GM12872 (cell line): ENCODE data around the gene PTH2R.

Experiments
- TF ChIP-seq, protein P1 (sequence below): IDR thresholded peaks from 3 replicates; pipeline ENCODE4 v1.5.1; 2011; ENCODE audit warnings: low read depth, mild to moderate bottlenecking, low read length, moderate library complexity; ENCODE audit not compliant: insufficient read depth

Gene PTH2R

DNA sequence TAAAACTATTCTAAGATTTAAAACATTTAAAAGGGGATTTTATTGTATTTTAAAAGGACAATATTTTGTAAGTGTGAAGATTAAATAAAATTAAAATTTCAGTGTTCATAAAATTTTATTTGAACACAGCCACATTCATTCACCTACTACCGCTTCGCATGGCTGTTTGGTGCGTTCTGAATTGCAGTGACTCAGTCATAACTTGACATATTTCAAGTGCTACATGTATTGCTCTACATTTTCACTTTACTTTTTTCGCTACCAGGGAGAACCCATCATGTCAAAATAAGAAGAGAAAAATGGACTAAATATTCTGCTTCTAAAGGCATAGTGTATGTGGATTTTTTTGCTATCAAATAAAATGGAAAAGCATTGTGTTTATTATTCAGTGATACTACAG, 8.7 kb downstream of the PTH2R start:
- TF ChIP-seq, protein P1, sequence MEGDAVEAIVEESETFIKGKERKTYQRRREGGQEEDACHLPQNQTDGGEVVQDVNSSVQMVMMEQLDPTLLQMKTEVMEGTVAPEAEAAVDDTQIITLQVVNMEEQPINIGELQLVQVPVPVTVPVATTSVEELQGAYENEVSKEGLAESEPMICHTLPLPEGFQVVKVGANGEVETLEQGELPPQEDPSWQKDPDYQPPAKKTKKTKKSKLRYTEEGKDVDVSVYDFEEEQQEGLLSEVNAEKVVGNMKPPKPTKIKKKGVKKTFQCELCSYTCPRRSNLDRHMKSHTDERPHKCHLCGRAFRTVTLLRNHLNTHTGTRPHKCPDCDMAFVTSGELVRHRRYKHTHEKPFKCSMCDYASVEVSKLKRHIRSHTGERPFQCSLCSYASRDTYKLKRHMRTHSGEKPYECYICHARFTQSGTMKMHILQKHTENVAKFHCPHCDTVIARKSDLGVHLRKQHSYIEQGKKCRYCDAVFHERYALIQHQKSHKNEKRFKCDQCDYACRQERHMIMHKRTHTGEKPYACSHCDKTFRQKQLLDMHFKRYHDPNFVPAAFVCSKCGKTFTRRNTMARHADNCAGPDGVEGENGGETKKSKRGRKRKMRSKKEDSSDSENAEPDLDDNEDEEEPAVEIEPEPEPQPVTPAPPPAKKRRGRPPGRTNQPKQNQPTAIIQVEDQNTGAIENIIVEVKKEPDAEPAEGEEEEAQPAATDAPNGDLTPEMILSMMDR, result no peak

DNA sequence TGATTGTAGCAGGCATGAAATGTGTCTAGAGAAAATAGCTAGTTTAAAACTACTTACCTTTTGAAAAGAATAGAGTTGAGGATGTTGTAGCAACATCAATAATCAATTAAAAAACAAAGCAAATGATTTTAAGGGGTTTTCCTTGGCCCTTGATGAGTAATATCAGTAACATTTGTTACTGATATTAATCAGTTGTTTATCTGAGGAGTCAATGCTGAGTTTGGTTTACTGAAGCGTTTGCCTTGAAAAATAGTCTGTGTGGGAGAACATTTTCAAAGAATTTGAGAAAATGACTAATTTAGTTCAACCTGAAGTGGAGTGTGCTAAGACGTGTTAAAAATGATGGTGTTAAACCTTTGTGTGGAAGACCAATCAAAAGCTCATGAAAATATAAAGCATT, 9.3 kb downstream of the PTH2R start:
- TF ChIP-seq, protein P1, result no peak

DNA sequence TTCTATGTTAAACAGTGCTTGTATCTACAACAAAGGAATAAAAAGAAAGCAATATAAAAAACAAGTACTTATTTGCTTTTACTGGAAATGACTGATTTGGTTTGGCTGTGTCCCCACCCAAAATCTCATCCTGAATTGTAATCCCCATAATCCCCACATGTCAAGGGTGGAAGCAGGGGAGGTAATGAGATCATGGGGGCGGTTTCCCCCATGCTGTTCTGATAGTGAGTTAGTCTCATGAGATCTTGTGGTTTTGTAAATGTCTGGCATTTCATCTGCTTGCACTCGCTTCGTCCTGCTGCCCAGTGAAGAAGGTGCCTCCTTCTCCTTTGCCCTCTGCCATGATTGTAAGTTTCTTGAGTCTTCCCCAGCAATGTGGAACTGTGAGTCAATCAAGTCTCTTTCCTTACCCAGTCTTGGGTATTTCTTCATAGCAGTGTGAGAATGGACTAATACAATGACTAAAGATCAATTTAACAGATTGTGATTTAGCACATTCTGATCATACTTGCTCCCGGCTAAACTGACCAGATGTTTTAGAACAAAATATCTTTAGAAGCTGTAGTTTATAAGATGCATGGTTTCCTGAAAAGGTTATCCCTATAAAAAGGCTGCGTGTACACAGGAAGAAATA, 19.9 kb downstream of the PTH2R start:
- TF ChIP-seq, protein P1, result no peak

DNA sequence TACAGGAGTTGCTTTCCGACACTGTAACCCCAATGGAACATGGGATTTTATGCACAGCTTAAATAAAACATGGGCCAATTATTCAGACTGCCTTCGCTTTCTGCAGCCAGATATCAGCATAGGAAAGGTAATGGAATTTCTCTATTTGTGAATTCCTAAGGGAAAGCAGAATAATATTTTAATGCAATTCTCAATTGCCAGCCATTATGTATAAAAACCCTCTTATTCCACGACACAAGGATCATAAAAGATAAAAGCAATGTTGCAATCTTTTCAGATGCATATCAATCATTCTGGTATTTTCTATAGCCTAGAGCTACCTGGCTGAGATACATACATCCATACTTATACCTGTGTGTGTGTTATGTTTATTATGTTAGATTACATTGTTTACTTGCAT, 31.2 kb downstream of the PTH2R start:
- TF ChIP-seq, protein P1, result no peak

DNA sequence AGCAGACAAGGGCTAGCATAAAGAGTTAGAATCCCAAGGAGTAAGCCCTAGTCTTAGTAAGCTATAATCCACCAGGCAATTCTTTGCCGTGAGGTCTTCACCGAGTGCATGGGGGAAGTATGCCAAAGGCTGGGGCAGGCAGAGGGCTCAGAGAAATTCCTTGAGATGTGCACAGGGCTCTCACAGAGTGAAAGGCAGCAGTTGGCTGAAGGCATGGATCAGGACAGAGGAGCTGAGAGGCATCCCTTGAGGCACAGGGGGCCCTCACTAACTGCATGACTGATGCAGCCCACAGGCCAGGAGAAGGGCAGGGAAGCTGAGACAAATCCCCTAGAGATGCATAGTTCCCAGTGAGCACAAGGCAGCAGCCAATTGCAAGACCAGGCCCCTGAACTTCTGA, 34.1 kb downstream of the PTH2R start:
- TF ChIP-seq, protein P1, result no peak

DNA sequence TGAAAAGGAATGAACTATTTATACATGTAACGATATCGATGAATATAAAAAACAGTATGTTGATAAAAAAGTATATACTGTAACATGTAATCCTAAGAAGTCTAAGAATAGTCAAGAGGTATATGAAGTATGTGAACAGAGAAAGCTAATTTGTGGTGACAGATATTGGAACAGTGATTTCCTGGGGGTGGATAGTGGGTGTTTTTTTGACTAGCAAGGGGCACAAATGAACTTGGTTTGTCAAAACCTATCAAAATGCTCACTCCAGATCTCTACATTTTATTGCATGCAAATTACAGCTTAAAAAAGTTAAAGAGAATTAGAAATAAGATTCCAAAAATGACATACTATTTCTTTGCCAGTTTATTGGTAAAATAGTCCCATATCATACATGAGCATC, 35.4 kb downstream of the PTH2R start:
- TF ChIP-seq, protein P1, result no peak

GRCh38 chr2:208451061-208451460, 44.5 kb downstream of the PTH2R start:
- TF ChIP-seq, protein P1, result no peak

DNA sequence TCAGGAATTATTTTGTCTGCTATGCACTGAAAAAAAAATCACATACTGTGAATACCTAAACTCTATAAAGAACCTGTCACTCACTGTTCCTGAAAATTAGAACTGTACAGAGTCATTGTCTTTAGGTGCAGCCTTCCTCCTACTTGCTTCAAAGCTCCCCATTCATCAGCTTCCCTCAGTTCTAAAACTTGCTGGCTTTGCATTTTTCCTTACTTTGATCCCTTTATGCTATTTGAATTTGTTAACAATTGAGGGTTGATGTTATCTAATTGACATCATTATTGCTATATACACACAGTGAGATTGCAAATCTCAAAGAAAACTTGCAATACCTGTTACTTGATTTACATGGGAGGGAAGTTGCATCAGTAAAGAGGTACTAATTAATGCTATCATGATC, 48.3 kb downstream of the PTH2R start:
- TF ChIP-seq, protein P1, result no peak
